WTC11 (cell line): ENCODE data around the gene MEIKIN. TPM values are rescaled to one million over a fixed set of nuclear protein-coding genes. Genes with fewer than 3 reads are reported as not detected.

Experiments used
- ATAC-seq: fragments of 200-7000 bp; cut with Tn5 transposase; 2 replicates; pipeline ENCODE4 v1.10.0; 2021; ENCODE audit warnings: mild to moderate bottlenecking, moderate library complexity
- CTCF ChIA-PET: fragments of 300-600 bp; sonication (Branson Sonifier 250); formaldehyde crosslinking; loops from one replicate; lab custom pipeline; 2021; ENCODE audit warnings: antibody characterized with exemption; lab: Charles Lee
- POLR2A ChIA-PET: fragments of 350-600 bp; sonication (Branson Sonifier 250); formaldehyde crosslinking; loops from one replicate; lab custom pipeline; 2021; ENCODE audit warnings: antibody characterized with exemption; lab: Charles Lee
- DNase-seq: peaks from one replicate; pipeline ENCODE4 v3.0.0; 2021; ENCODE audit warnings: low spot score
- H3K27ac Mint-ChIP-seq: 2 replicates; pipeline ENCODE4 v1.8.0; 2021; ENCODE audit warnings: mixed read lengths
- H3K27me3 Mint-ChIP-seq: 2 replicates; pipeline ENCODE4 v1.8.0; 2021; ENCODE audit warnings: low read depth, mild to moderate bottlenecking, moderate library complexity, mixed read lengths
- H3K36me3 Mint-ChIP-seq: 2 replicates; pipeline ENCODE4 v1.8.0; 2021; ENCODE audit warnings: mixed read lengths
- H3K4me1 Mint-ChIP-seq: 2 replicates; pipeline ENCODE4 v1.8.0; 2022; ENCODE audit warnings: mixed read lengths
- H3K4me3 Mint-ChIP-seq: 2 replicates; pipeline ENCODE4 v1.8.0; 2021; ENCODE audit warnings: mild to moderate bottlenecking, moderate library complexity, mixed read lengths
- H3K9me3 Mint-ChIP-seq: 2 replicates; pipeline ENCODE4 v1.8.0; 2021; ENCODE audit warnings: mixed read lengths
- ATF1 ChIP-seq: sonication (generic); formaldehyde crosslinking; IDR thresholded peaks from 2 replicates; pipeline ENCODE4 v1.8.1; 2023; ENCODE audit warnings: mild to moderate bottlenecking, moderate library complexity, missing genetic modification reagents
- CBFB ChIP-seq: sonication (generic); formaldehyde crosslinking; IDR thresholded peaks from 2 replicates; pipeline ENCODE4 v1.8.1; 2022; ENCODE audit warnings: mild to moderate bottlenecking, low read depth, missing genetic modification reagents
- CTCF ChIP-seq: fragments of 200-600 bp; IDR thresholded peaks from 2 replicates; pipeline ENCODE4 v1.8.0; 2022; ENCODE audit warnings: antibody characterized with exemption
- ETV6 ChIP-seq: sonication (generic); formaldehyde crosslinking; IDR thresholded peaks from 2 replicates; pipeline ENCODE4 v1.8.1; 2022; ENCODE audit warnings: mild to moderate bottlenecking, missing genetic modification reagents
- GRHL2 ChIP-seq: fragments of 250-450 bp; sonication (Bioruptor Pico); IDR thresholded peaks from 2 replicates; pipeline ENCODE4 v1.8.0; 2022; ENCODE audit warnings: mild to moderate bottlenecking, moderate library complexity; ENCODE audit not compliant: insufficient replicate concordance, severe bottlenecking
- GTF2I ChIP-seq: fragments of 250-450 bp; sonication (Bioruptor Pico); conservative IDR thresholded peaks from 2 replicates; pipeline ENCODE4 v1.4.0; 2021; ENCODE audit warnings: mild to moderate bottlenecking
- NR3C1 ChIP-seq: sonication (generic); formaldehyde crosslinking; conservative IDR thresholded peaks from 2 replicates; pipeline ENCODE4 v1.8.1; 2023; ENCODE audit warnings: low read depth, mild to moderate bottlenecking, missing genetic modification reagents
- SMAD4 ChIP-seq: sonication (generic); formaldehyde crosslinking; IDR thresholded peaks from 2 replicates; pipeline ENCODE4 v1.8.0; 2022; ENCODE audit warnings: mild to moderate bottlenecking, missing genetic modification reagents
- ZBTB21 ChIP-seq: sonication (generic); formaldehyde crosslinking; IDR thresholded peaks from 2 replicates; pipeline ENCODE4 v1.8.1; 2023; ENCODE audit warnings: mild to moderate bottlenecking, missing genetic modification reagents, borderline replicate concordance
- ZNF232 ChIP-seq: sonication (generic); formaldehyde crosslinking; IDR thresholded peaks from 2 replicates; pipeline ENCODE4 v1.8.0; 2022; ENCODE audit warnings: mild to moderate bottlenecking, missing genetic modification reagents
- total RNA-seq: library from RNA; stranded (reverse); gene quantifications from 3 replicates; pipeline ENCODE4 v1.2.3, GENCODE V29; 2021
- TF ChIP-seq, protein P1 (sequence below): sonication (generic); formaldehyde crosslinking; conservative IDR thresholded peaks from 2 replicates; pipeline ENCODE4 v1.8.1; 2022; ENCODE audit warnings: mild to moderate bottlenecking, missing genetic modification reagents
- TF ChIP-seq, protein P2 (sequence below): fragments of 250-450 bp; sonication (Bioruptor Pico); IDR thresholded peaks from 2 replicates; pipeline ENCODE4 v1.9.0; 2021; ENCODE audit warnings: mild to moderate bottlenecking, borderline replicate concordance
- TF ChIP-seq, protein P3 (sequence below): sonication (generic); formaldehyde crosslinking; IDR thresholded peaks from 2 replicates; pipeline ENCODE4 v1.8.1; 2023; ENCODE audit warnings: mild to moderate bottlenecking, moderate library complexity, missing genetic modification reagents

Gene MEIKIN
- total RNA-seq, 1 experiment from 2014 or later = not detected

DNA sequence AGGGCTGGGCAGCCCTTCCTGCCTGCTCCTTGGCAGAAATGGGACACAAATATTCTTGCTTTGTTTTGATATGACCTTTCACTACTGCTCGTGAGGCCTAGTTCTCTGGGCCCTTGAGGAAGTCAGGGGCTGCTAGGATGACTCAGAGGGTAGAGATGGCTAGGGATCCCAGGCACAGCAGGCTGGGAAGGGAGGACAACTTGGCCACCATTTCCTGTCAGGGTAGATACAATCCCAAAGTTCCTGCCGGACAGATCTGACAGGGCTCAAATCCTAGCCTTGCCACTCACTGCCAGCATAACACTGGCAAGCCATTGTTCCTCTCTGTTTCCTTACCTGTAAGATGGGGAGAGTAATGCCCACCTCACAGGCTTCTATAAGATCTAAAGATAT lies 31.7 kb upstream of the MEIKIN start (continued):
- TF ChIP-seq ETV6 = no peak
- TF ChIP-seq GTF2I (CRISPR knock-in tag) = no peak
- no peak for TF ChIP-seq NR3C1 (CRISPR knock-in tag)
- TF ChIP-seq, protein P1, sequence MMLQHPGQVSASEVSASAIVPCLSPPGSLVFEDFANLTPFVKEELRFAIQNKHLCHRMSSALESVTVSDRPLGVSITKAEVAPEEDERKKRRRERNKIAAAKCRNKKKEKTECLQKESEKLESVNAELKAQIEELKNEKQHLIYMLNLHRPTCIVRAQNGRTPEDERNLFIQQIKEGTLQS (CRISPR knock-in tag) = no peak
- TF ChIP-seq ATF1 (CRISPR knock-in tag) = no peak
- TF ChIP-seq CBFB = no peak
- no peak for TF ChIP-seq ZBTB21 (CRISPR knock-in tag)
- no peak for TF ChIP-seq ZNF232 (CRISPR knock-in tag)
- TF ChIP-seq CTCF = no peak

DNA sequence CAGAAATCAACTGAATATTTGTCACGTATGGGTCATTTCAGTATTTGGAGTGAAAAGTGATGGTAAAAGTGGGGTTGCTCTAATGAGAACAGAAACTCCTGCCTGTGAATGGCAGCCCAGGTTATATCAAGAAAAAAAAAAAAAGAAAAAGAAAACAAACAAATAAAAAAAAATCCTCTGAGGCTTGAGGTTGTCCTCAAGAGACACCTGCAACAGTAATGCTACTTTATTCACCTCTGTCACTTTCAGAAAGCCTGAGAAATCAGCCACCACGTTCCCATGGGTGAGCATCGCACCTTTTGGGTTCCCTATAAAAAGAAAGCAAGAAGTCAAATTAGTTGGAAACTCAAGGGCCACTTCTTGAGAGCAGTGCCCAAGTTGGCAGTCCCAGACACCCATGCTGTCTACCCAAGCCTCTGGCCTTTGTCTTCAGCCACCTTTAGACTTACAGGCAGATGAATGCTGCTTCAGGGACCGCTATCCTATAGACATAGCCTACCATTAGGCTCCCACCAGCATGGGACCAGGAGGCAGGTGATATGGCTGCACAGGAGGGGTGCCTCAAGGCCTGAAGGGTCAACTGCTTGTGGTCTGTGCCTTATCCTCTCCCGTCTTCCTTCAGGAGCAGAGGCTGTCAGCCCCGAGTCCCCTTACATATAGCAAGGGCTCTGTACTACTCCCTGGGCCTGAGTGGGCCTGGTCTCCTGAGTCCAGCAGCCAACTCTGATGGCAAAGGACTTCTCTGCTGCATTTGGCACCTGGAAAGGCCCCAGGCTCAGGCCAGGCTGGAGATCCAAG lies 31.1 kb upstream of the MEIKIN start:
- H3K4me3 Mint-ChIP-seq = no peak overlapping the region
- no peaks in the 10 kb centered on the region for H3K36me3 Mint-ChIP-seq
- 0 out of 2 replicates have a peak, but pooled peaks cover 3% of the 10 kb centered on the region for H3K9me3 Mint-ChIP-seq
- no peak overlapping the region for H3K27ac Mint-ChIP-seq
- ChIA-PET CTCF (no interaction called here), POLR2A (no interaction called here)
- no peak for DNase-seq
- ATAC-seq = no peak
- TF ChIP-seq NR3C1 (CRISPR knock-in tag) (no peak), GRHL2 (no peak), GTF2I (CRISPR knock-in tag) (no peak), SMAD4 (no peak)
- TF ChIP-seq, protein P2, sequence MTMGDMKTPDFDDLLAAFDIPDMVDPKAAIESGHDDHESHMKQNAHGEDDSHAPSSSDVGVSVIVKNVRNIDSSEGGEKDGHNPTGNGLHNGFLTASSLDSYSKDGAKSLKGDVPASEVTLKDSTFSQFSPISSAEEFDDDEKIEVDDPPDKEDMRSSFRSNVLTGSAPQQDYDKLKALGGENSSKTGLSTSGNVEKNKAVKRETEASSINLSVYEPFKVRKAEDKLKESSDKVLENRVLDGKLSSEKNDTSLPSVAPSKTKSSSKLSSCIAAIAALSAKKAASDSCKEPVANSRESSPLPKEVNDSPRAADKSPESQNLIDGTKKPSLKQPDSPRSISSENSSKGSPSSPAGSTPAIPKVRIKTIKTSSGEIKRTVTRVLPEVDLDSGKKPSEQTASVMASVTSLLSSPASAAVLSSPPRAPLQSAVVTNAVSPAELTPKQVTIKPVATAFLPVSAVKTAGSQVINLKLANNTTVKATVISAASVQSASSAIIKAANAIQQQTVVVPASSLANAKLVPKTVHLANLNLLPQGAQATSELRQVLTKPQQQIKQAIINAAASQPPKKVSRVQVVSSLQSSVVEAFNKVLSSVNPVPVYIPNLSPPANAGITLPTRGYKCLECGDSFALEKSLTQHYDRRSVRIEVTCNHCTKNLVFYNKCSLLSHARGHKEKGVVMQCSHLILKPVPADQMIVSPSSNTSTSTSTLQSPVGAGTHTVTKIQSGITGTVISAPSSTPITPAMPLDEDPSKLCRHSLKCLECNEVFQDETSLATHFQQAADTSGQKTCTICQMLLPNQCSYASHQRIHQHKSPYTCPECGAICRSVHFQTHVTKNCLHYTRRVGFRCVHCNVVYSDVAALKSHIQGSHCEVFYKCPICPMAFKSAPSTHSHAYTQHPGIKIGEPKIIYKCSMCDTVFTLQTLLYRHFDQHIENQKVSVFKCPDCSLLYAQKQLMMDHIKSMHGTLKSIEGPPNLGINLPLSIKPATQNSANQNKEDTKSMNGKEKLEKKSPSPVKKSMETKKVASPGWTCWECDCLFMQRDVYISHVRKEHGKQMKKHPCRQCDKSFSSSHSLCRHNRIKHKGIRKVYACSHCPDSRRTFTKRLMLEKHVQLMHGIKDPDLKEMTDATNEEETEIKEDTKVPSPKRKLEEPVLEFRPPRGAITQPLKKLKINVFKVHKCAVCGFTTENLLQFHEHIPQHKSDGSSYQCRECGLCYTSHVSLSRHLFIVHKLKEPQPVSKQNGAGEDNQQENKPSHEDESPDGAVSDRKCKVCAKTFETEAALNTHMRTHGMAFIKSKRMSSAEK (CRISPR knock-in tag) = no peak
- TF ChIP-seq, protein P3, sequence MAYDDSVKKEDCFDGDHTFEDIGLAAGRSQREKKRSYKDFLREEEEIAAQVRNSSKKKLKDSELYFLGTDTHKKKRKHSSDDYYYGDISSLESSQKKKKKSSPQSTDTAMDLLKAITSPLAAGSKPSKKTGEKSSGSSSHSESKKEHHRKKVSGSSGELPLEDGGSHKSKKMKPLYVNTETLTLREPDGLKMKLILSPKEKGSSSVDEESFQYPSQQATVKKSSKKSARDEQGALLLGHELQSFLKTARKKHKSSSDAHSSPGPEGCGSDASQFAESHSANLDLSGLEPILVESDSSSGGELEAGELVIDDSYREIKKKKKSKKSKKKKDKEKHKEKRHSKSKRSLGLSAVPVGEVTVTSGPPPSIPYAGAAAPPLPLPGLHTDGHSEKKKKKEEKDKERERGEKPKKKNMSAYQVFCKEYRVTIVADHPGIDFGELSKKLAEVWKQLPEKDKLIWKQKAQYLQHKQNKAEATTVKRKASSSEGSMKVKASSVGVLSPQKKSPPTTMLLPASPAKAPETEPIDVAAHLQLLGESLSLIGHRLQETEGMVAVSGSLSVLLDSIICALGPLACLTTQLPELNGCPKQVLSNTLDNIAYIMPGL (CRISPR knock-in tag) = no peak
- H3K27me3 Mint-ChIP-seq = no peaks in the 10 kb centered on the region; the same call in 1 of the 2 replicates
- peaks cover 15% of the 10 kb centered on the region for H3K4me1 Mint-ChIP-seq
